ENCODE data around the gene PRTN3.

PRTN3 gene

GRCh38 chr19:854549-854948 is 13.8 kb downstream of the PRTN3 start:
- TF ChIP-seq ZFX (IDR thresholded peaks at IDR 0.05) (no peak), CTCF (conservative IDR thresholded peaks at IDR 0.05) (no peak)
- H3K27ac ChIP-seq, result no peak overlapping the region

GRCh38 chr19:855142-855541 is 14.3 kb downstream of the PRTN3 start:
- TF ChIP-seq CTCF (conservative IDR thresholded peaks at IDR 0.05), result no peak
- no peak for TF ChIP-seq ZFX (IDR thresholded peaks at IDR 0.05)
- H3K27ac ChIP-seq, result no peak overlapping the region

DNA sequence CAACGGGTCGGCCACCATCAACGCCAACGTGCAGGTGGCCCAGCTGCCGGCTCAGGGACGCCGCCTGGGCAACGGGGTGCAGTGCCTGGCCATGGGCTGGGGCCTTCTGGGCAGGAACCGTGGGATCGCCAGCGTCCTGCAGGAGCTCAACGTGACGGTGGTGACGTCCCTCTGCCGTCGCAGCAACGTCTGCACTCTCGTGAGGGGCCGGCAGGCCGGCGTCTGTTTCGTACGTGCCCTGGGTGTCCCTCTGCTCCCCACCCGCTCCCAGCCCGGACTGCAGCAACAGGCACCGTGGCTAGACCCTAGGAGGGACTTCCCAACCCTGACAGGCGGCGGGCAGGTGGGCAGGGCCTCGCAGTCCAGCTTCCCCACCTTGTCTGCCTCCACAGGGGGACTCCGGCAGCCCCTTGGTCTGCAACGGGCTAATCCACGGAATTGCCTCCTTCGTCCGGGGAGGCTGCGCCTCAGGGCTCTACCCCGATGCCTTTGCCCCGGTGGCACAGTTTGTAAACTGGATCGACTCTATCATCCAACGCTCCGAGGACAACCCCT is 14.8 kb downstream of the PRTN3 start:
- H3K27ac ChIP-seq, result no peak overlapping the region
- TF ChIP-seq ZFX (IDR thresholded peaks at IDR 0.05) (no peak), CTCF (conservative IDR thresholded peaks at IDR 0.05) (no peak)

DNA sequence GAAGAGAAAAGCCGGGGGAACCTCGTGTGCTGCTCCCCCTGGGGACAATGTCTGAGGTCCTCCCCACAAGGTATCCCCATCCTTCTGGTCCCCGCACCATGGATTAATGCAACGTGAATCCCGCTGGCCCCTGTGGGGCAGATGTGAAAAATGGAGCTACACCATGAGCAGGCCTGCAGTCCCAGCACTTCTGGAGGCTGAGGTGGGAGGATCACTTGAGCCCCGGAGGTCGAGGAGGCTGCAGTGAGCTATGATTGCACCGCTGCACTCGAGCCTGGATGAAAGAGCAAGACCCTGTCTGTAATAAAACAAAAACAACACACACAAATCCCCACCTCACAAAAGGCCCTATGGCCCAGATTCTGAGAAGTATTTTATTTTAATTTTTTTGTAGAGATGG is 17.5 kb downstream of the PRTN3 start:
- TF ChIP-seq CTCF (conservative IDR thresholded peaks at IDR 0.05), result no peak
- no peak for TF ChIP-seq ZFX (IDR thresholded peaks at IDR 0.05)
- H3K27ac ChIP-seq, result no peak overlapping the region

DNA sequence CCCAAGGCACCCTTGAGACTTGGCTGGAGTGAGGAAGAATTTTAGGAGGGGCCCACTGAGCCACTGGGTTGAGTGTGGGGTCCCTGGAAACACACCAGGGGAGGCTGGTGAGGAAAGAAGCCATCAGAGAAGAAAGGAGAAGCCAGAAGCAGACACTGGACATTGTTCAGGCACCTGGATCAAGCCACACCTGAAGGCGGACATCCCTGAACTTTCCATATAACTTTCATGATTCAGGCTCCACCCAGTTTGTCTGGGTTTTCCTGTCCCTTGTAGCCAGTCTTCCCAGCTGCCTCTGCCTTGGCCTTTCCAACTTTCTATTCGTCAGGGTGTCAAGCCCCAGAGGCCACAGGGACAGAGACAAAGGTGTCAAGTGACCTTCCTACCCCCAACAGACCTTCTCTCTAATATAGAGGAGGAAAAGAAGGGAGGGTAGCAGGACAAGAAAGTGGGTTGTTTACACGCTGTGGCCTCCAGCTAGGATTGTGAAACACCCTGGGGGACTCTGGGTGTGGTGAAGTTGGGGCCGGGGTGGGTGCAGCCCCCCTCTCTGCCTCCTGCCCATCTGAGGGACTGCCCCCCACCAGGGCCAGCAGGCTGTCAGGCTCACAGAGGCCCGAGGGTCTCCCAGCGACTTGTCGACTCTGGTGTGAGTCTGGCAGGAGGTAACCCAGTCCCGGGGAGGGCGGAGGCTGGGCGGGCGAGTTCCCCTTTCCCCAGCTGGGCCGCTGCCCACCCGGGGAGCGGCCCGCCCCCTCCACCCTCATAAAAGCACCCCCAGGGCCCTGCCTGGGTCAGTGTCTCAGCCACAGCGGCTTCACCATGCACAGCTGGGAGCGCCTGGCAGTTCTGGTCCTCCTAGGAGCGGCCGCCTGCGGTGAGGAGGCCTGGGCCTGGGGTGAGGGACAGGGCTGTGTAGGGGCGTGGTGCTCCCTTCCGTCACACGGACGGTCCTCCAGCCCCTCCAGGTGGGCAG is 18.4 kb downstream of the PRTN3 start, which contains the start of gene CFD:
TSS of gene CFD (plus strand) at position 797 of the 976 bp plus-strand sequence. CDS start at position 823, 26 bp downstream.
- TF ChIP-seq ZFX (IDR thresholded peaks at IDR 0.05) (no peak), CTCF (conservative IDR thresholded peaks at IDR 0.05) (no peak)
- peak within 1 kb of the TSS; percentile 53 for H3K27ac ChIP-seq

GRCh38 chr19:861141-861755 is 20.4 kb downstream of the PRTN3 start:
- H3K27ac ChIP-seq, result no peak overlapping the region
- no peak for TF ChIP-seq CTCF (conservative IDR thresholded peaks at IDR 0.05)
- TF ChIP-seq ZFX (IDR thresholded peaks at IDR 0.05), result no peak

Data from C4-2B (cell line).